CD4-positive, alpha-beta T cell (primary cell): ENCODE results near the gene GLDC. TPM values are rescaled to one million over a fixed set of nuclear protein-coding genes. Genes with fewer than 3 reads are reported as not detected.

Source experiments
- ATAC-seq: fragments of 200-7000 bp; cut with Tn5 transposase; one replicate; pipeline ENCODE4 v1.10.0; 2022; ENCODE audit warnings: mild to moderate bottlenecking; ENCODE audit not compliant: poor library complexity
- CTCF ChIA-PET: fragments of 350-600 bp; sonication (Branson Sonifier 250); formaldehyde crosslinking; loops from one replicate; lab custom pipeline; 2021; ENCODE audit warnings: antibody characterized with exemption, inconsistent platforms; lab: Charles Lee
- POLR2A ChIA-PET: fragments of 350-600 bp; sonication (Branson Sonifier 250); formaldehyde crosslinking; loops from one replicate; lab custom pipeline; 2021; ENCODE audit warnings: antibody characterized with exemption, inconsistent platforms; lab: Charles Lee
- DNase-seq, 14 experiments: peaks; one replicate each; pipeline ENCODE4 v3.0.0-alpha.2; 2013 to 2020; ENCODE audit warnings: mixed read lengths in 2 of 14
- H3K27ac ChIP-seq, 2 donors: one replicate each; pipeline versions ENCODE4 v1.5.1 to v1.7.0; 2013; ENCODE audit warnings: low read length in 2 of 2, low read depth in 1 of 2, mild to moderate bottlenecking in 1 of 2
- H3K27me3 ChIP-seq, 2 experiments: 1 replicate in 1 of 2; 2 replicates in 1 of 2; pipeline versions ENCODE4 v1.6.1 to v1.7.0; 2013; ENCODE audit warnings: low read length in 2 of 2, control low read depth in 1 of 2, mild to moderate bottlenecking in 1 of 2, moderate library complexity in 1 of 2; ENCODE audit not compliant: insufficient read depth in 2 of 2, control insufficient read depth in 1 of 2
- H3K36me3 ChIP-seq: one replicate; pipeline ENCODE4 v1.6.1; 2013; ENCODE audit warnings: low read length, control low read depth; ENCODE audit not compliant: insufficient read depth
- H3K4me1 ChIP-seq: one replicate; pipeline ENCODE4 v1.6.1; 2013; ENCODE audit warnings: low read length, control low read depth; ENCODE audit not compliant: insufficient read depth
- H3K4me3 ChIP-seq: one replicate; pipeline ENCODE4 v1.5.1; 2013; ENCODE audit warnings: mild to moderate bottlenecking, low read length, moderate library complexity
- H3K9me3 ChIP-seq, 2 experiments: 1 replicate in 1 of 2; 2 replicates in 1 of 2; pipeline versions ENCODE4 v1.6.1 to v1.7.0; 2013; ENCODE audit warnings: low read length in 2 of 2, mild to moderate bottlenecking in 2 of 2, control low read depth in 1 of 2, moderate library complexity in 1 of 2; ENCODE audit not compliant: control insufficient read depth in 1 of 2, insufficient read depth in 1 of 2
- H3K27ac Mint-ChIP-seq: one replicate; pipeline ENCODE4 v1.8.0; 2020; ENCODE audit warnings: mixed read lengths
- H3K27me3 Mint-ChIP-seq: one replicate; pipeline ENCODE4 v1.8.0; 2021; ENCODE audit warnings: mixed read lengths
- H3K36me3 Mint-ChIP-seq: one replicate; pipeline ENCODE4 v1.8.0; 2021; ENCODE audit warnings: low read depth, mixed read lengths
- H3K4me1 Mint-ChIP-seq: one replicate; pipeline ENCODE4 v1.8.0; 2021; ENCODE audit warnings: low read depth, mixed read lengths
- H3K4me3 Mint-ChIP-seq: one replicate; pipeline ENCODE4 v1.8.0; 2020; ENCODE audit warnings: mild to moderate bottlenecking, mixed read lengths
- H3K9me3 Mint-ChIP-seq: one replicate; pipeline ENCODE4 v1.8.0; 2020; ENCODE audit warnings: mixed read lengths
- CTCF ChIP-seq: fragments of 200-600 bp; IDR thresholded peaks from one replicate; pipeline ENCODE4 v1.8.0; 2022; ENCODE audit warnings: antibody characterized with exemption, mild to moderate bottlenecking
- intact Hi-C, 2 experiments: fragments of 100-400 bp; cut with DNase I in 1 of 2; cut with micrococcal nuclease in 1 of 2; formaldehyde crosslinking; loops; one replicate each; pipeline versions ENCODE4 v1.15.1 to v1.9.0; 2023 to 2025; cut with DNase I, micrococcal nuclease
- total RNA-seq, 174 experiments: library from RNA in 2 of 174; stranded (reverse) in 2 of 174; gene quantifications; one replicate each; pipeline ENCODE4 v1.2.3 and lab custom pipeline; 2021 to 2026

GLDC gene
- total RNA-seq, 2 experiments from 2014 or later = not detected

- ChIA-PET POLR2A (interaction anchor here (0.7 to 1.3 kb wide), 3 partner anchors 8 to 1102 kb away, joined by 3 to 5 read pairs (median 5); no protein-coding TSS in a partner anchor), CTCF (no interaction called here)
- Mint-ChIP-seq H3K4me3 (no peak overlapping the region), H3K27me3 (no peaks in the 10 kb centered on the region), H3K4me1 (no peaks in the 10 kb centered on the region), H3K9me3 (no peaks in the 10 kb centered on the region), H3K27ac (no peak overlapping the region), H3K36me3 (no peaks in the 10 kb centered on the region)
- H3K27me3 ChIP-seq = no peaks in the 10 kb centered on the region
- no peak overlapping the region for H3K4me3 ChIP-seq
- H3K27ac ChIP-seq = no peak overlapping the region
- no peak for ATAC-seq
- intact Hi-C loops = loop anchor here (5.0 to 10.0 kb wide), 2 partner anchors 108 to 335 kb away; no protein-coding TSS in a partner anchor
- H3K4me1 ChIP-seq = no peaks in the 10 kb centered on the region
- DNase-seq = no peak
- no peaks in the 10 kb centered on the region for H3K9me3 ChIP-seq
- no peaks in the 10 kb centered on the region for H3K36me3 ChIP-seq
- TF ChIP-seq CTCF = no peak
Measured at GRCh38 chr9:6689893-6690674, 44.6 kb upstream of the GLDC start.

GRCh38 chr9:6687180-6687579, 41.7 kb upstream of the GLDC start:
- CTCF ChIA-PET = no interaction called here
- no peaks in the 10 kb centered on the region for H3K27me3 Mint-ChIP-seq
- no peaks in the 10 kb centered on the region for H3K9me3 Mint-ChIP-seq
- Histone ChIP-seq H3K27ac (no peak overlapping the region), H3K36me3 (no peaks in the 10 kb centered on the region), H3K27me3 (no peaks in the 10 kb centered on the region), H3K4me1 (peaks cover 5% of the 10 kb centered on the region), H3K4me3 (no peak overlapping the region), H3K9me3 (no peaks in the 10 kb centered on the region)
- no peak for DNase-seq
- ATAC-seq = no peak
- no peak overlapping the region for H3K4me3 Mint-ChIP-seq
- no peak for TF ChIP-seq CTCF
- no peak overlapping the region for H3K27ac Mint-ChIP-seq
- no peaks in the 10 kb centered on the region for H3K36me3 Mint-ChIP-seq
- intact Hi-C loops = loop anchor here (5.0 to 10.0 kb wide), 2 partner anchors 105 to 332 kb away; no protein-coding TSS in a partner anchor
- H3K4me1 Mint-ChIP-seq = peaks cover 7% of the 10 kb centered on the region
- POLR2A ChIA-PET = interaction anchor here (0.6 to 1.8 kb wide), 2 partner anchors 70 to 274 kb away, joined by 3 to 5 read pairs; partner anchors contain the start of gene UHRF2

- no peak for ATAC-seq
- Mint-ChIP-seq H3K9me3 (no peaks in the 10 kb centered on the region), H3K4me1 (peaks cover 7% of the 10 kb centered on the region), H3K27me3 (no peaks in the 10 kb centered on the region), H3K4me3 (no peak overlapping the region), H3K36me3 (no peaks in the 10 kb centered on the region), H3K27ac (no peak overlapping the region)
- H3K36me3 ChIP-seq = no peaks in the 10 kb centered on the region
- no peak overlapping the region for H3K27ac ChIP-seq
- CTCF ChIA-PET = interaction anchor here (1.0 to 1.3 kb wide), 2 partner anchors 14 to 50 kb away, joined by 3 to 4 read pairs; no protein-coding TSS in a partner anchor
- POLR2A ChIA-PET = interaction anchor here (0.9 to 1.7 kb wide), 2 partner anchors 17 to 70 kb away, joined by 3 to 4 read pairs; no protein-coding TSS in a partner anchor
- H3K4me1 ChIP-seq = peaks cover 11% of the 10 kb centered on the region
- peak; percentile 9 for TF ChIP-seq CTCF
- H3K9me3 ChIP-seq = no peaks in the 10 kb centered on the region
- intact Hi-C loops = loop anchor here (1.0 to 10.0 kb wide), 3 partner anchors 101 to 332 kb away; no protein-coding TSS in a partner anchor
- no peaks in the 10 kb centered on the region for H3K27me3 ChIP-seq
- DNase-seq = peak in 1 of 14 experiments; percentile 6
- no peak overlapping the region for H3K4me3 ChIP-seq
Measured at GRCh38 chr9:6686396-6686795, 40.9 kb upstream of the GLDC start.
